HG02840 (cell line): Measurements from ENCODE around the gene ZDHHC1.
"Not testable (repeated sequence)": the region's sequence is repeated elsewhere in the genome, so short reads cannot be mapped to it uniquely, and the experiment has no call there.

Source experiments
- ATAC-seq: cut with Tn5 transposase; IDR thresholded peaks from one replicate; pipeline ENCODE4 v1.9.1; 2021; ENCODE audit warnings: mild to moderate bottlenecking, moderate library complexity, moderate number of reproducible peaks; ENCODE audit not compliant: unreplicated experiment, low FRiP score

The ZDHHC1 gene

DNA sequence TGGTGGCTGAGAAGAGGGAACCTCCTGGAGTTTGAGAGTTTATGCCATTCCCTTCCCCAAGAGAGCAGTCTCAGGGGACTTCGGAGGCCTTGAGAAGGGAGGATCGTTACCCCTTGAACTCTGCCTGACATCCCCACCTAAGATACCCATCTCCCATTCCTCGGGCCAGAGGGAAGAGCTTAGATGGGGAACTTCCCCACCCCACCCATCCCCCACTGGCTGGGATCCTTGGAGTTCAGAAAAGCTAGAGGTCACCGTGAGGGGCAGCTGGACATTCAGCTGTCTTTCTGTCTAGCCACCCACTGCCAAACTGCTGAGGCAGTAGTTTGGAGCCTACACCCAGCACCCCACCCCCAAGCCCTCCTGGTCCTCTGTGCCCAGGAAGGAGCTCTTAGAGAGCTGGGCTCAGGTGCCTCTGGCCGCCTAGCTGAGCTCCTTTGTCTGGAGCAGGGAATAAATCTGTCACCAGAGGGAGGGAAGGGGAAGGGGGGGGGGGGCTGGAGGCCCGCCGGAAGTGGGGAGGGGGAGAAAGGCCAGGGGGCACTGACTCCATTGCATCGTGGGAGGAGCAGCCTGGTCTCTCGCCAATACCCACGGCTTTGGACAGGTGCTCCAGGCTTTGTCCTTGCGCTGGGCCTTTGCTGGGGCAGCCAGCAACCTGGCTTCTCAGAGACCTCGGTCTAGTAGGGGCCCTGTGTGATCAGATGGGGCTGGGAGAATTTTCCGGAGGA lies 15.7 kb upstream of the ZDHHC1 start:
- no peak for ATAC-seq

DNA sequence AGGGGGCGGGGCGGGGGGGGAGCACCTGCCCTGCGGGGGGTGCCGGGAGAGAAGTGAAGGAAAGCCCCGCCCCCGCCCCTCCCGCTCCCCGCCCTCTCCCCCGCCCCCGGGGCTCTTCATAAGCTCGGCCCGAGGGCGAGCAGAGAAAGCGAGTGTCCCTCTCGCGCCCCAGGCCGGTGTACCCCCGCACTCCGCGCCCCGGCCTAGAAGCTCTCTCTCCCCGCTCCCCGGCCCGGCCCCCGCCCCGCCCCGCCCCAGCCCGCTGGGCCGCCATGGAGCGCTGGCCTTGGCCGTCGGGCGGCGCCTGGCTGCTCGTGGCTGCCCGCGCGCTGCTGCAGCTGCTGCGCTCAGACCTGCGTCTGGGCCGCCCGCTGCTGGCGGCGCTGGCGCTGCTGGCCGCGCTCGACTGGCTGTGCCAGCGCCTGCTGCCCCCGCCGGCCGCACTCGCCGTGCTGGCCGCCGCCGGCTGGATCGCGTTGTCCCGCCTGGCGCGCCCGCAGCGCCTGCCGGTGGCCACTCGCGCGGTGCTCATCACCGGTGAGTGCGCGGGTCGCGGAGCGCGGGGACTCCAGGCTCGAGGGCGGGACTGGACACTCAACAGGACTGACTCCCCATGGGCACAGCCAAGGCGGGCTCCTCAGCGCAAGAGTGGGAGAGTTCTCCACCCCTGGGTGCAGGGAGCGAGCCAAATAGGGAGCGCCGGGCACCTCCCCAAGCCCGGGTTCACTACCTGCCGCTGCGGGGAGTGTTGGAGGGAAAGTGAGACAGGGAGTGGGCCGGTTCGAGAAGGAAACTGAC lies 14.9 kb upstream of the ZDHHC1 start, which contains the start of gene HSD11B2:
Gene HSD11B2, plus strand, starts transcription at position 145 of the 798 bp plus-strand sequence. Its CDS starts 128 bp downstream, at position 273.
- ATAC-seq: no peak

DNA sequence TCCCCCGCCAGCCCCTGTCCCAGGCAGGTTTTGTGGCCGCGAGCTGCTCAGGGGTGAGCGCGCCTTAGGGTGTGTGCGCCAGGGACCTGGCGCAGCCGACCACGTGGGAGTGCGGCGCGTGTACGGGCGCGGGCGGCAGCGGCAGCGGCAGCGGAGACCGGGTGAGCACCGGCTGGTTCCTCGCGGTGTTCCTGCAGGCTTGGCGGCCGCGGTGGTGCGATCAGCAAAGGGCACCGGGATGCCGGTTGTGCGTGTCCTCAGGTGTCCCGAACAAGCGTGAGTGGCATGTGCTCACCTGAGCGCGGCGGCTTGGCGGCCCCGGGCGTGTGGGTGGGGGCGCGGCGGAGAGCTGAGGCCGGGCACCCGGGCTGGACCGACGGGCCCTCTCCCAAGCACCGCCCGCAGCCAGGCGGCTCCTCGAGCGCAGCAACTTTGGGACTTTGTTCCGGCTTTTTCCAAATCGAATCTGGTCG lies 14.3 kb upstream of the ZDHHC1 start:
- no peak for ATAC-seq

- no peak for ATAC-seq
These were observed 13.7 kb upstream of the ZDHHC1 start for GRCh38 chr16:67429799-67430503.

DNA sequence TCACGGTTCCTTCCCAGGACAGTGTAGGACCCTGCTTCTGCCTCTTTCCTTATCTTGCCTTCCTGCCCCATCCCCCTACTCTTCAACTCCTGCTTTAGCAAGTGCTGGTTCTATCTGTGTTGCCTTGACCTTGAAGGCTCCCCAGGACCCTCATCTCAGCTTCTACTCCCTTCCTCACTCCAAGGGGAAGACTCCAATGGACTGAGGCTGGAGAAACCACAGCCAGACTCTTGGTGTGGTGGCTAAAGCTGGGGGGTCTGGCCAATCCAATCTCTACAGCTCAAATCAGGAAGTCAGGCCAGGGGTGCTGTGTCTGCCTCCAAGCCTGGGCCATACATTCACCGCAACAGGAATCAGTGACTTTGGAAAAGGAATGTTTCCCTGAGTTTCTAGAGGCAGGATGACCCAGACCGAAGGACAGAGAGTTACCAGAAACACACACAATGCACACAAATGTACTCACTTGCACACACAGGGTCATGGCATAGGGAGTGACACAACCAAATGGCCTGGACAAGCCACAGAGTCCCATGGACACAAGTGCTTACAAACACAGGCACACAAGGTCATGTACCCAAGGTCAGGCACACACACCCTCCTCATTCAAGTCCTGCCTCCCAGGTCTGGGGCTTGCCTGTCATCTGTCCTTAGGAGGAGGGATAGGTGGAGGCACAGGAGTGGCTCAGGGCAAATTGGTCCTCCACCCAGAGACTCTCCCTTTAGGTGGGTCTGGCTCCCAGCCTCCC lies 12.9 kb upstream of the ZDHHC1 start:
- ATAC-seq: no peak

DNA sequence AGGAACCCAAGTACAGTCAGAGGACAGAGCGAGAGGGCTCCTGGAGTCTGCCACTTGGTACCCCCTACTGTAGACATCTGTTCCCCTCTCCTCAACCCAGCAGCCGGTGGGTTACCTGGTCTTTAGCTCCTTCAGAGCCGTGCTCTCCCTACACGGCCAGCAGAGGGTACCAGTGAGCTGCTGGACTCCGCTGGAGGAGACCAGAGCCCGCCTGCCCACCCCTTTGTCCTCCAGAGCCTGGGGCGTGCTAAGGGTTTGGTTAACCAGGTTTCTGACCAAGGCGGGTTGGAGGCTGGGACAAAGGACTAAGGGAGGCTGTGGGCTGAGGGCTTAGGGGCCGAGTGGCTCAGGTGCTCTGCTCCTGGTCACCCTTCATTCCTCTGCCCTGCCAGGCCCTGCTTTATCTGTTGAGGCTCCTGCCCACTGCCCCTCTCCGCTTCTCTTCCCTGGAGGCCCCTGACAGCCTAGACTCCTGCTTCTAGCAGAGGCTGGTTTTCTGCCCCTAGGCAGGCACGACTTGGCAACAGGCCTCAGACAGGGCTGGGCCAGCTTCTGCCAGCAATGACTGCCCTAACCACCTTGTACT lies 12.0 kb upstream of the ZDHHC1 start:
- no peak for ATAC-seq

GRCh38 chr16:67426950-67427349 lies 10.7 kb upstream of the ZDHHC1 start:
- no peak for ATAC-seq

DNA sequence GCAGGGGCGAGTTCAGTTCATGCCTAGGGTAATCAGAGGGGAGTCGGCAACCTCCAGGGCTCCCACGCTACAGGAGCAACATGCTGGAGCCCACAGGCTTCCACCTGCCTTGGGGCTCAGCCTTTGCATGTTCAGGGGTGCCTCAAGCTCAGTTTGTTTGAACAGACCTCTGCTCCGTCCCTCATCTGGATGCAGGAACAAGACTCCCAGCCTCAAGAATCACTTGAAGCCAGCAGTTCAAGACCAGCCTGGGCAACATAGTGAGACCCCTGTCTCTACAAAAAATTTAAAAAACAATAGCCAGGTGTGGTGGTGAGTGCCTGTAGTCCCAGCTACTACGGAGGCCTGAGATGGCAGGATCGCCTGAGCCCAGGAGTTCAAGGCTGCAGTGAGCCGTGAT lies 9.7 kb upstream of the ZDHHC1 start:
- ATAC-seq: no peak

DNA sequence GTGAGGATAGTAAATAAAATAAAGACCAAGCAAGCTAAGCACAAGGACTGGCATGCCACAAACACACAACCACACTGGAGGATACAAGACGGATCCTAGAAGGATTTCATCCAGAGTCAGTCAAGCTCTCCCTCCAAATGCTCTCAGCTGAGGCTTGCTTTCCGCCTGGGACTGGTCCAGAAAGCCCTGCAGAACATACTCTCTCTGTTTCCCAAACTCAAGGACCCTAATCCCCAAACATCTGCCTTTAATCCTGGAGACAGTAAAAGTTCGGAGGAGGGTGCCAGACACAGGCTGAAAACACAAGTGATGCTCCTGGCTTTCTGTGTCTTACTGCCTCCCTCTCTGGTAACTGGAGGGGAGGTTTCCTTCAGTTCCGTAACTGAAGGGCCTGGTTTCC lies 9.3 kb upstream of the ZDHHC1 start:
- ATAC-seq: no peak

DNA sequence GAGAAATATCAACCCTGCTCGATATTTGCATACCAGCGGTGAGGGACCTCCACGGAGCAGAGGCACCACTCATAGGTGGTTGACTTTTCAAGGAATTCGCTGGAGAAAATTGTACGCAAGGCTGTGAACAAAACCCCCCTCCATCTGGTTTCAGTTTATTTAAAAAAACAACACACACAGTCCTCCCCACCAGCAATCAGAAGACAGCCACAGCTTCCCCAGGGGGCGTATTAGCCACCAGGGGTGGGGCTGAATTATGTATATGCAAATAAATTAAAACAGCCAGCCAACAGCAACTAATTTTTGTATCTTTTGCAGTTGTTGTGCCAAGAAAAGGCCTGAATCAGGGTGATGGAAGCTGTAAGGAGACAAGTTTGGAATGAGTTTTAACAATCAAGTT lies 8.8 kb upstream of the ZDHHC1 start:
- ATAC-seq: no peak

DNA sequence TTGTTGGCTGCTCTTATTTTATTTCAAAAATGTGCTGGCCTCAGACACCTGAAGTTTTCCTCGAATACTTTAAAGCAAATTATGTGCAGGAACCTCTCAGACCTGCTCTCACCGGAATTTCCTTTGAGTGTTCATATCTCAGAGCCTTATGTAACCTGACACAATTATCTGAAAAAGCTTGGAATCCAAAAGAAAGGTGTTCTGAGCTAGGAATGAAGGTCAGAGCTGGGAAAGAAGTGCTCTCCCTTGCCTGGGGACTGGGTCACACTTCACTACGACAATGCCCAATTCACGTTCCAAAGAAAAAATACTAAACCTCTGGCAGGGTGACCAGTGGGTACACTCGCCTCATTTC lies 8.0 kb upstream of the ZDHHC1 start:
- no peak for ATAC-seq

DNA sequence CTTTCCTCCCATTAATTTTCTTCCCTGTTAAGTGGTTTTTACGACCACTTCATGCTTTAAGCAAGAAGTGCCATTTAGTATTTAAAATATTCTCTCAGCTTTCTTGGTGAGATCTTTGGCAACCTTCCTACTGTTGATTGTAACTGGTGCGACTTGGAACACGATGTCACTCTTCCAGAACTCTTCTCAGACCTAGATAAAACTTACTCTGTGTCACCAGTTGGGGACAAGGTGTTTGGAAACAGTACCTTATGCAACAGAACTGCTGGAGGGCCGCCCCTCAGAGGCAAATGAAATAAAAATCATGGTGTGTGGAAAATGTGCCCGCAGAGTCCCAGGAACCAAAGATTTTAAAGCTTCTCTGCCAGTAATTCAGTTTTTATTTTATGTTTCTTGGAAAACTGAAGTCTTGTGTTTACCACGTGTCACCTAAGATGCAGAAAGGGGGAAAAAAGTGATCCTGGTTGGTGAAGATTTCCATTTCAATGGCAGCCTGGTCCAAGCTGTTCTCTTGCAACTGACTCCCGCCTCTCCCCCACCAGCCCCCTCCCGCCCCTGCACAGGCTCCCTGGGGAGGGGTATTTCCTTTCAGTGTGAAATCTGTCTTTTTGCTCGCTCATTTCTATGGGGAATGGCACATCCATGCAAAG lies 7.5 kb upstream of the ZDHHC1 start:
- ATAC-seq: no peak

DNA sequence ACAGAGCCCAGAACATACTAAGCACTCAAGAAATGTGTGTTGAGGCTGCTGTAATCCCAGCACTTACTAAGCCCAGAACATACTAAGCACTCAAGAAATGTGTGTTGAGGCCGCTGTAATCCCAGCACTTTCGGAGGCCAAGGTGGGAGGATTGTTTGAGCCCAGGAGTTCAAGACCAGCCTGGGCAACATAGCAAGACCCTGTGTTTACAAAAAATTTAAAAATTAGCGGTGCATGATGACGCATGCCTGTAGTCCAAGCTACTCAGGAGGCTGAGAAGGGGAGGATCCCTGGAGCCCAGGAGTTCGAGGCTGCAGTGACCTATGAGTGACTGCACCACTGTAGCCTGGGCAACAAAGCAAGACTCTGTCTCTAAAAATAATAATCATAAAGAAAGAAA lies 6.7 kb upstream of the ZDHHC1 start:
- no peak for ATAC-seq

DNA sequence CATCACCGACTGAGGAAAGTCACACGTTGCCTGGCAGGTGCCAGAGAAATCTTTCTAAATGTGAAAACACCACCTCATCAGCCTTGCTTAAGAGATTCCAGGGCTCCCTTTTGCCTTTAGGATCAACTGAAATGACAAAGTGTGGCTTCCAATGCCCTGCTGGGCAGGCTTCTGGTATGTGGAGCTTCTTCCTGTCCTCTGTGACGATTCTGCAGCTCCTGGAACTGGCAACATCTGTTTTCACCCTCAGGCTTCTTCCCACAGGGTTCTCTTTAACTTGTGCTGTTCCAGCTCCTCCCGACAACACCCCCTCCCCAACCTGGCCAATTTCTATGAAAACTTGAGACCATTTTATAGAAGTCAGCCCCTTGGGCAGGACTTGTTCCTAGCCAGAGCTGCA lies 4.8 kb upstream of the ZDHHC1 start:
- no peak for ATAC-seq

GRCh38 chr16:67419931-67420330 lies 3.7 kb upstream of the ZDHHC1 start:
- ATAC-seq: no peak

GRCh38 chr16:67419502-67419901 lies 3.2 kb upstream of the ZDHHC1 start:
- ATAC-seq: no peak

GRCh38 chr16:67417333-67418061 lies 1.2 kb upstream of the ZDHHC1 start:
- no peak for ATAC-seq

GRCh38 chr16:67415421-67415820 lies 856 bp downstream of the ZDHHC1 start:
- ATAC-seq: not testable (repeated sequence)
